IMR-90 (cell line): ENCODE results near the gene CGN.

Experiments used
- POLR2A ChIP-seq: IDR thresholded peaks from 2 replicates; pipeline ENCODE4 v1.6.1; 2012; ENCODE audit warnings: mild to moderate bottlenecking, low read depth, low read length
- TF ChIP-seq, protein P1 (sequence below): conservative IDR thresholded peaks from 2 replicates; pipeline ENCODE4 v1.5.1; 2012; ENCODE audit warnings: mild to moderate bottlenecking, low read depth, low read length, improper control_type of control experiment

DNA sequence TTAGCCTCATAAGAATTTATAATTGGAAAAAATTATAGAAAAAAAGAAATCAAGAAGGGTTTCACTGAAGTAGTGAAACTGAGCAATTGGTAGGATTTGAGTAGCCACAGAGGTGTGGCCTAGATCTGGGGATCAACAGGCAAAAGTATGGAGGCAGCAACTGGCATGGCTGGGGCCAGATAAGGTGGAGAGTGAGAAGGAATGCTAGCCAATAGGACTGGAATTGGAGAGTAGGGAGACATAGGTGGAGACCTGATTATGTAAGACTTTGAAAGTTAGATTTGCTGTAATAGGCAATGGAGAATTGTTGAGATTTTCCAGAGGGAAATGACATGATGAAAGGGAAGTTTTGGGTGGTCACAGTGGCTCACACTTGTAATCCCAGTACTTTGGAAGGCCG is 24.6 kb upstream of the CGN start:
- TF ChIP-seq, protein P1, sequence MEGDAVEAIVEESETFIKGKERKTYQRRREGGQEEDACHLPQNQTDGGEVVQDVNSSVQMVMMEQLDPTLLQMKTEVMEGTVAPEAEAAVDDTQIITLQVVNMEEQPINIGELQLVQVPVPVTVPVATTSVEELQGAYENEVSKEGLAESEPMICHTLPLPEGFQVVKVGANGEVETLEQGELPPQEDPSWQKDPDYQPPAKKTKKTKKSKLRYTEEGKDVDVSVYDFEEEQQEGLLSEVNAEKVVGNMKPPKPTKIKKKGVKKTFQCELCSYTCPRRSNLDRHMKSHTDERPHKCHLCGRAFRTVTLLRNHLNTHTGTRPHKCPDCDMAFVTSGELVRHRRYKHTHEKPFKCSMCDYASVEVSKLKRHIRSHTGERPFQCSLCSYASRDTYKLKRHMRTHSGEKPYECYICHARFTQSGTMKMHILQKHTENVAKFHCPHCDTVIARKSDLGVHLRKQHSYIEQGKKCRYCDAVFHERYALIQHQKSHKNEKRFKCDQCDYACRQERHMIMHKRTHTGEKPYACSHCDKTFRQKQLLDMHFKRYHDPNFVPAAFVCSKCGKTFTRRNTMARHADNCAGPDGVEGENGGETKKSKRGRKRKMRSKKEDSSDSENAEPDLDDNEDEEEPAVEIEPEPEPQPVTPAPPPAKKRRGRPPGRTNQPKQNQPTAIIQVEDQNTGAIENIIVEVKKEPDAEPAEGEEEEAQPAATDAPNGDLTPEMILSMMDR, result no peak
- TF ChIP-seq POLR2A, result no peak
